GM19035 (cell line): ENCODE data around the gene RGPD8.
"Not testable (repeated sequence)": the region's sequence is repeated elsewhere in the genome, so short reads cannot be mapped to it uniquely, and the experiment has no call there.

ENCODE experiments used
- ATAC-seq: cut with Tn5 transposase; IDR thresholded peaks from one replicate; pipeline ENCODE4 v1.9.1; 2021; ENCODE audit not compliant: unreplicated experiment

RGPD8 gene

GRCh38 chr2:112433480-112433879, at the start of gene RGPD8:
Gene RGPD8, minus strand, starts transcription at chr2:112433645. Its CDS starts 192 bp downstream, at chr2:112433453.
- ATAC-seq, result peak; percentile 99

- no peak for ATAC-seq
These were observed 49.6 kb upstream of the RGPD8 start for GRCh38 chr2:112483042-112483473.

GRCh38 chr2:112482309-112483041, 49.0 kb upstream of the RGPD8 start:
- peak; percentile 7 for ATAC-seq

- peak; percentile 81 for ATAC-seq
These were observed 48.2 kb upstream of the RGPD8 start, which contains the start of gene TTL for GRCh38 chr2:112481528-112482233. Gene TTL, plus strand, starts transcription at chr2:112482156. Its CDS starts 189 bp downstream, at chr2:112482345.

GRCh38 chr2:112481050-112481527, 47.6 kb upstream of the RGPD8 start:
- ATAC-seq, result peak; percentile 55

- ATAC-seq, result no peak
These were observed 47.1 kb upstream of the RGPD8 start for GRCh38 chr2:112480530-112481049.

- ATAC-seq, result no peak
These were observed 43.0 kb upstream of the RGPD8 start for GRCh38 chr2:112476434-112476833.

- no peak for ATAC-seq
These were observed 41.5 kb upstream of the RGPD8 start for GRCh38 chr2:112474844-112475486.

GRCh38 chr2:112472547-112473263, 39.3 kb upstream of the RGPD8 start:
- ATAC-seq, result no peak

GRCh38 chr2:112465382-112465781, 31.9 kb upstream of the RGPD8 start:
- ATAC-seq, result no peak

GRCh38 chr2:112463256-112463655, 29.8 kb upstream of the RGPD8 start:
- no peak for ATAC-seq

- no peak for ATAC-seq
These were observed 28.7 kb upstream of the RGPD8 start for GRCh38 chr2:112462178-112462577.

GRCh38 chr2:112459372-112459771, 25.9 kb upstream of the RGPD8 start:
- no peak for ATAC-seq

- no peak for ATAC-seq
These were observed 21.1 kb upstream of the RGPD8 start for GRCh38 chr2:112454586-112454985.

GRCh38 chr2:112451317-112451716, 17.9 kb upstream of the RGPD8 start:
- no peak for ATAC-seq

- no peak for ATAC-seq
These were observed 16.4 kb upstream of the RGPD8 start for GRCh38 chr2:112449854-112450253.

GRCh38 chr2:112444256-112444655, 10.8 kb upstream of the RGPD8 start:
- not testable (repeated sequence) for ATAC-seq

- ATAC-seq, result not testable (repeated sequence)
These were observed 5.3 kb upstream of the RGPD8 start for GRCh38 chr2:112438603-112439261.

- not testable (repeated sequence) for ATAC-seq
These were observed 4.0 kb upstream of the RGPD8 start for GRCh38 chr2:112437405-112437831.

- not testable (repeated sequence) for ATAC-seq
These were observed 3.5 kb upstream of the RGPD8 start for GRCh38 chr2:112436993-112437392.
